Epidermal melanocyte (primary cell): ENCODE results near the gene COL27A1.
A peak's percentile ranks its signal among the peaks of the same experiment; 100 is the strongest.

Source experiments
- DNase-seq: peaks from one replicate; pipeline ENCODE4 v3.0.0; 2011; ENCODE audit warnings: low spot score; ENCODE audit not compliant: insufficient read length

Gene COL27A1

GRCh38 chr9:114264806-114265550 is 109.6 kb downstream of the COL27A1 start:
- DNase-seq, result no peak

- no peak for DNase-seq
Observed at GRCh38 chr9:114266969-114267368, 111.6 kb downstream of the COL27A1 start.

GRCh38 chr9:114269023-114269422 is 113.7 kb downstream of the COL27A1 start:
- no peak for DNase-seq

- DNase-seq, result no peak
Observed at GRCh38 chr9:114270120-114270975, 115.0 kb downstream of the COL27A1 start.

- no peak for DNase-seq
Observed at GRCh38 chr9:114271556-114272510, 116.5 kb downstream of the COL27A1 start.

GRCh38 chr9:114272739-114273431 is 117.5 kb downstream of the COL27A1 start:
- DNase-seq, result no peak

- no peak for DNase-seq
Observed at GRCh38 chr9:114273461-114273881, 118.1 kb downstream of the COL27A1 start.

GRCh38 chr9:114274217-114274616 is 118.9 kb downstream of the COL27A1 start:
- DNase-seq, result no peak

GRCh38 chr9:114275246-114276004 is 120.1 kb downstream of the COL27A1 start:
- no peak for DNase-seq

GRCh38 chr9:114276908-114277821 is 121.8 kb downstream of the COL27A1 start:
- DNase-seq, result peak; percentile 70

GRCh38 chr9:114278356-114278755 is 123.0 kb downstream of the COL27A1 start:
- DNase-seq, result no peak

- no peak for DNase-seq
Observed at GRCh38 chr9:114278881-114279570, 123.7 kb downstream of the COL27A1 start.

GRCh38 chr9:114279693-114280092 is 124.4 kb downstream of the COL27A1 start:
- DNase-seq, result no peak

- no peak for DNase-seq
Observed at GRCh38 chr9:114280636-114281472, 125.5 kb downstream of the COL27A1 start.

- no peak for DNase-seq
Observed at GRCh38 chr9:114281473-114282103, 126.3 kb downstream of the COL27A1 start.

GRCh38 chr9:114282104-114282485 is 126.8 kb downstream of the COL27A1 start:
- DNase-seq, result no peak

- DNase-seq, result no peak
Observed at GRCh38 chr9:114282507-114282906, 127.2 kb downstream of the COL27A1 start.
